Neuronal stem cell (in vitro differentiated cells): ENCODE data around the gene METAP1D.

Experiments
- DNase-seq: peaks from one replicate; pipeline ENCODE4 v3.0.0-alpha.2; 2013; ENCODE audit warnings: low spot score
- H2AFZ ChIP-seq: one replicate; pipeline ENCODE4 v1.6.1; 2013; ENCODE audit warnings: mild to moderate bottlenecking, low read length, inconsistent platforms
- H2AK5ac ChIP-seq: 2 replicates; pipeline ENCODE4 v1.6.1; 2013; ENCODE audit warnings: low read depth, mild to moderate bottlenecking, inconsistent platforms, low read length, moderate library complexity, mixed read lengths
- H2BK120ac ChIP-seq: 2 replicates; pipeline ENCODE4 v1.6.1; 2013; ENCODE audit warnings: low read depth, mild to moderate bottlenecking, inconsistent platforms, low read length, moderate library complexity, mixed read lengths
- H2BK12ac ChIP-seq: one replicate; pipeline ENCODE4 v1.6.1; 2013; ENCODE audit warnings: low read length, inconsistent platforms
- H2BK15ac ChIP-seq: 2 replicates; pipeline ENCODE4 v1.6.1; 2013; ENCODE audit warnings: mild to moderate bottlenecking, low read length, inconsistent platforms, mixed read lengths
- H2BK5ac ChIP-seq: one replicate; pipeline ENCODE4 v1.6.1; 2013; ENCODE audit warnings: inconsistent platforms, mild to moderate bottlenecking, low read length, moderate library complexity
- H3K14ac ChIP-seq: one replicate; pipeline ENCODE4 v1.6.1; 2013; ENCODE audit warnings: low read length, inconsistent platforms
- H3K18ac ChIP-seq: 2 replicates; pipeline ENCODE4 v1.6.1; 2013; ENCODE audit warnings: low read length, inconsistent platforms
- H3K23ac ChIP-seq: 2 replicates; pipeline ENCODE4 v1.6.1; 2013; ENCODE audit warnings: low read depth, mild to moderate bottlenecking, mixed read lengths, low read length, inconsistent platforms; ENCODE audit not compliant: poor library complexity
- H3K27ac ChIP-seq: replicated peaks from 3 replicates; pipeline ENCODE4 v1.5.1; 2013; ENCODE audit warnings: low read length, inconsistent platforms
- H3K27me3 ChIP-seq, 3 experiments: 2 replicates each; pipeline ENCODE4 v1.6.1; 2013; ENCODE audit warnings: low read length in 3 of 3, mild to moderate bottlenecking in 2 of 3, inconsistent platforms in 1 of 3, low read depth in 1 of 3, mixed read lengths in 1 of 3, moderate library complexity in 1 of 3; ENCODE audit not compliant: control insufficient read depth in 3 of 3, insufficient read depth in 3 of 3
- H3K36me3 ChIP-seq, 2 donors: replicated peaks in 1 of 2; 2 replicates each; pipeline ENCODE4 v1.6.1; 2013; ENCODE audit warnings: low read length in 2 of 2; ENCODE audit not compliant: control insufficient read depth in 2 of 2, insufficient read depth in 2 of 2
- H3K4ac ChIP-seq: 2 replicates; pipeline ENCODE4 v1.6.1; 2013; ENCODE audit warnings: inconsistent platforms, mild to moderate bottlenecking, low read length, moderate library complexity
- H3K4me1 ChIP-seq, 2 donors: 1 replicate in 1 of 2; 2 replicates in 1 of 2; pipeline ENCODE4 v1.6.1; 2013; ENCODE audit warnings: low read length in 2 of 2, low read depth in 1 of 2; ENCODE audit not compliant: control insufficient read depth in 2 of 2, insufficient read depth in 1 of 2
- H3K4me2 ChIP-seq: one replicate; pipeline ENCODE4 v1.6.1; 2013; ENCODE audit warnings: mild to moderate bottlenecking, low read length, inconsistent platforms; ENCODE audit not compliant: insufficient read depth, poor library complexity, severe bottlenecking
- H3K4me3 ChIP-seq, 2 donors: 2 replicates each; pipeline ENCODE4 v1.5.1; 2013; ENCODE audit warnings: low read length in 2 of 2, mild to moderate bottlenecking in 2 of 2, inconsistent platforms in 1 of 2, moderate library complexity in 1 of 2
- H3K79me1 ChIP-seq: one replicate; pipeline ENCODE4 v1.6.1; 2013; ENCODE audit warnings: low read depth, mild to moderate bottlenecking, inconsistent platforms, low read length, moderate library complexity
- H3K9ac ChIP-seq: one replicate; pipeline ENCODE4 v1.6.1; 2013; ENCODE audit warnings: mild to moderate bottlenecking, low read depth, low read length, inconsistent platforms; ENCODE audit not compliant: poor library complexity
- H3K9me3 ChIP-seq, 2 donors: replicated peaks in 1 of 2; 2 replicates each; pipeline versions ENCODE3 to v1.6.1; 2013; ENCODE audit warnings: low read length in 2 of 2, mild to moderate bottlenecking in 2 of 2, inconsistent platforms in 1 of 2, low read depth in 1 of 2, mixed read lengths in 1 of 2, moderate library complexity in 1 of 2; ENCODE audit not compliant: control insufficient read depth in 2 of 2, insufficient read depth in 1 of 2
- H4K8ac ChIP-seq: one replicate; pipeline ENCODE4 v1.6.1; 2013; ENCODE audit warnings: low read depth, mild to moderate bottlenecking, inconsistent platforms, low read length, moderate library complexity
- H4K91ac ChIP-seq: one replicate; pipeline ENCODE4 v1.6.1; 2013; ENCODE audit warnings: low read length, low read depth, mild to moderate bottlenecking, inconsistent platforms; ENCODE audit not compliant: poor library complexity

The METAP1D gene

DNA sequence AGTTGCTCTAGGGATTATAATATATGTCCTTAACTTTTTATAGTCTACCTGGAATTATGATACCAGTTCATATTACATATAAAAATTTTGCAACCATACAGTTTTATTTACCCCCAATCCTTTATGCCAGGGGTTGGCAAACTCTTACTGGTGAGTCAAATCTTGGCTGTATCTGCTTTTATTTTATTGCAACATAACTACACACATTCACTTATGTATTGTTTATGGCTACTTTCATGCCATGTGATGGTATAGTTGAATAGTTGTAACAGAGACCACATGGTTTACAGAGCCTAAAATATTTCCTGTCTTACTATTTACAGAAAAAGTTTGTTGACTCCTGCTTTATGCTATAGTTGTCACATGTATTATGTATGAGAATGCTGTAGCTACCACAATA is 128.7 kb downstream of the METAP1D start:
- Histone ChIP-seq H3K4me3 (no peak overlapping the region), H3K9ac (no peak overlapping the region), H2BK120ac (no peak overlapping the region), H2AFZ (no peak overlapping the region), H3K79me1 (no peaks in the 10 kb centered on the region), H3K4ac (no peak overlapping the region), H2BK12ac (no peak overlapping the region), H2AK5ac (no peak overlapping the region), H3K27me3 (no peaks in the 10 kb centered on the region), H3K27ac (no peak overlapping the region), H3K23ac (no peak overlapping the region), H3K4me1 (peaks cover 0 to 3% of the 10 kb centered on the region in 2 donors), H4K91ac (no peak overlapping the region), H2BK15ac (no peak overlapping the region), H3K18ac (no peak overlapping the region), H2BK5ac (no peak overlapping the region), H3K36me3 (no peaks in the 10 kb centered on the region), H4K8ac (no peak overlapping the region), H3K4me2 (no peak overlapping the region), H3K14ac (no peak overlapping the region), H3K9me3 (no peaks in the 10 kb centered on the region)
- DNase-seq: no peak

DNA sequence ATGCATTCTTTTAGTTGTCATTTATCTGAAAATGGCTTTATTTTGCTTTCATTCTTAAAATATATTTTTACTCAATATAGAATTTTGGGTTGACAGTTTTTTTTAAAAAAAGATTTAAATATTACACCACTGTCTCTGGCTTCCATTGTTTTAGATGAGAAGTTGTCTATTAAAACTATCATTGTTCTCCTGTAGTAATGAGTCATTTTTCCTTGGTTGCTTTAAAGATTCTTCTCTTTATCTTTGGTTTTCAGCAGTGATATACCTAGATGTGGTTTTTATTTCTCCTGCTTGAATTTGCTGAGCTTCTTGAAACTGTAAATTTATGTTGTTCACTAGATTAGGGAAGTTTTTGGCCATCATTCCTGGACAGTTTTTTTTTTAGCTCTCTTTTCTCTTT is 129.7 kb downstream of the METAP1D start:
- Histone ChIP-seq H2BK12ac (no peak overlapping the region), H4K91ac (no peak overlapping the region), H3K18ac (no peak overlapping the region), H3K79me1 (no peaks in the 10 kb centered on the region), H3K14ac (no peak overlapping the region), H3K4me3 (no peak overlapping the region), H3K23ac (no peak overlapping the region), H3K27ac (no peak overlapping the region), H3K9ac (no peak overlapping the region), H3K9me3 (no peaks in the 10 kb centered on the region), H4K8ac (no peak overlapping the region), H2AFZ (no peak overlapping the region), H3K27me3 (no peaks in the 10 kb centered on the region), H2BK5ac (no peak overlapping the region), H2AK5ac (no peak overlapping the region), H3K36me3 (no peaks in the 10 kb centered on the region), H2BK120ac (no peak overlapping the region), H3K4me2 (no peak overlapping the region), H3K4ac (no peak overlapping the region), H2BK15ac (no peak overlapping the region), H3K4me1 (peaks cover 0 to 3% of the 10 kb centered on the region in 2 donors)
- DNase-seq: no peak
